ENCODE results near the gene CSMD2.

DNA sequence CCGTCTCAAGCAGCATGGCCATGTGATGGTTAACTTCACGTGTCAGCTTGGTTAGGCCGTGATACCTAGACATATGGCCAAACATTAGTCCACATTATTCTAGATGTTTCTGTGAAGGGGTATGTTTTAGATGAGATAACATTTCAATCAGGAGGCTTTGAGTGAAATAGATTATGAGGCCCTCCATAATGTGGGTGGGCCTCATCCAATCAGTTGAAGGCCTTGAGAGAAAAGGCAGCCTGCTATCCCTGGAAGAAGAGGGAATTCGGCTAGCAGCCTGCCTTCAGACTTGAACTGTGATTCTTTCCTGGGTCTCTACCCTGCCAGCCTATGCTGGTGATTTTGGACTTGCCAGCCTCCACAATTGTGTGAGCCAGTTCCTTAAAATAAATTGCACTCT, 602.5 kb downstream of the CSMD2 start:
- TF ChIP-seq ATF3 (CRISPR knock-in tag; conservative IDR thresholded peaks at IDR 0.05) (no peak), ZNF263 (CRISPR knock-in tag; IDR thresholded peaks at IDR 0.05; ENCODE audit: low read depth) (no peak), CTCF (IDR thresholded peaks at IDR 0.05) (no peak), USF1 (CRISPR knock-in tag; IDR thresholded peaks at IDR 0.05) (no peak)

All from WTC11 (cell line).